GM18517 (cell line): Measurements from ENCODE around the gene CDK18.
"Not testable (repeated sequence)": the region's sequence is repeated elsewhere in the genome, so short reads cannot be mapped to it uniquely, and the experiment has no call there.

Experiments
- ATAC-seq: cut with Tn5 transposase; IDR thresholded peaks from one replicate; pipeline ENCODE4 v1.9.1; 2021; ENCODE audit warnings: mild to moderate bottlenecking, moderate library complexity; ENCODE audit not compliant: unreplicated experiment

CDK18 gene

DNA sequence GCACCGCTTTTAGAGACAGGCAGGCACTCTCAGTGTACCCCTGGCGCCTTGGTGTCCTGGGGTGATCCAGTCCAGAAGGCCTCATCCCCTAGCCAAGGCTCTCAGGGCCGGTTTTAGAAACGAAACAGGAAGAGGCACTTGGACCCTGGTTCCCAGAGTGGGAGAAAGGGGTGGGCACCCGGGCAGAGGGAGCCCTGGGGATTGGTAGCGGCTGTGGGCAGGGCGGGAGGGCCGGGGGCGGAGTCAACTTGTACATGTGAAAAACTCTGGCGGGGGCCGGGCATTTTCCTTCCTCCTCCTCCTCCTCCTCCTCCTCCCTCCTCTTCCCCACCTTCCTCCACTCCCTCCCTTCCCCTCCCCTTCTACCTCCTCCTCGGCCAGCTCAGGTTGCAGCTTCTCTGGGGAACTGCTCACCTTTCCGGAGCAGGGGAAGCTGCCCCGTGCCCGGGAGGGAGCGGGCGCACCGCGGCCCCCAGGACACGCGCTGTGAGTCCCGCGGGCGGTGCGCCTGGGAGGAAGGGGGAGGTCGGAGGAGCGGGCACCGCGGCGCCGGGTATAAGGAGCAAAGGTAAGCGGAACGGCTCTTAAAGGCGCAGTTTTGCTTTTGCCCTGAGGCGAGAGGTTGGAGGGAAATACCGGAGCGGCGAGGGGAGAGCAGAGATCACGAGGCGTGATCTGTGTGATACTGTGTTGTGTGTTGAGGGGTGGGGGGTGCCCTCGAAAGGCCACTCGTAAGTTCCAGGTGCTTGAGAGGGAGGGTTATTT is at the start of gene CDK18:
Gene CDK18, plus strand, starts transcription at position 359 of the 765 bp plus-strand sequence. CDS start 18,499 bp downstream, outside the sequence.
- no peak for ATAC-seq

DNA sequence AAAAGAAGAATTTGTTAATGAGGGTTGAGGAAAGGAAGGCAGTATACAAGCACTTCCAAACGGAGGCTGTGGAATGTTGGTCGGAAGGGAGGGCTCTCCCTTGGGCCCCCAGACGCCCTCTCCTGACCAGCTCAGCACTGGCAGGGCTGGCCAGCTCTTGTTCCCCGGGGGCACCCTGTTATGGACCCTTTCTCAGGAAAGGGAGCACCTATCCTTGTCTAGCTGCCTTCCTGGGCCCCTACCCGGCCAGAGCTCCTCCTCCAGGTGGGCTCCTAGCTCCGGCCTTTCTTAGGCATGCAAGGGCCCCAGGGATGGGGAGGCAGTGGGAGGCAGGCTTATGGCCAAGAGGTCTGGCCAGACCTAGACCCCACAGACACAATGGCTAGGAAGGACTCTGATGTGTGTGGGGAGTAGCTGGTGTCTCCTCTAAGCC is 49.5 kb upstream of the CDK18 start:
- ATAC-seq, result no peak

- ATAC-seq, result no peak
These were observed 48.7 kb upstream of the CDK18 start, which contains the start of gene BLACAT1 for GRCh38 chr1:205455581-205456382. Gene BLACAT1 (minus strand): TSS chr1:205456045.

- ATAC-seq, result no peak
These were observed 48.0 kb upstream of the CDK18 start for GRCh38 chr1:205456383-205456867.

DNA sequence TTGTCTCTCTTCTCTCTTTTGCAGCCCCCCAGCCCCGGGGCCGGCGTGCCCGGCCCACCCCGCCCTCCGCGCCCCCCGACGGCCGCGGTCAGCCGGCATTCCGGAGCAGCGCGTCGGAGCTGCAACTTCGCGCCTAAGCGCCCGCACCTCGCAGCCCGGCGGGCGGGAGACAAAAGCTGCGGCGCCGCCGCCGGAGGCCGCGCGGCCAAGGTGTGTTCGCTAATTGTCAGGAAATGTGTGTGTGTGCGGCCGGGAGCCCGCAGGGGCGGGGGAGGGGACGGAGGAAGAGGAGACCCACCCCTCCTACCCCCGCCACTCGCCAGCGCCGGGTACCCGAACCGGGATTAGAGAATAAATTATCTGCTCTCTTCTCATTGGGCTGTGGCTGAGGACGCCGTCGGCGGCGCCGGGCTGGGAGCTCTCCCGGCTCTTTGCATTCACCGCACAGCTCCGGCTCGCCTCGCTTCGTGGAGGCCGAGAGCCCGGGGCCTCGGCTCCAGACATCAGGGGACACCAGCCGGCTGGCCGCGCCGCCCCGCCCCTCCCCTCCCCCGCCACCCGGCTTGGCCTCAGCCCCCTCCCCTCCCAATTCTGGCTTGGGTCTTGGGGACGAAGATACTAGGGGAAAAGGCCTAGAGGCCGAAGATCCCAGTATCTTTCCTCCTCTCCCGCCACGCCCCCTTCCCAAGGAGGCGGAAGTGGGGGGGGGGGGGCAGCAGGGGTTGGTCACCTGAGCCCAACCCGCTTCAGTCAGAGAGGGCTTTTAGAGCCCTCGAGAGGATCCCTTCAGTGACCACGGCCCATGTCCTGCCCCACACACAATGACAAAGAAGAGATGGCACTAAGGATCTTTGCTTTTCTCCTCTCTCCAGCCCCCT is 47.4 kb upstream of the CDK18 start:
- ATAC-seq, result no peak

GRCh38 chr1:205458777-205459566 is 45.5 kb upstream of the CDK18 start:
- no peak for ATAC-seq

DNA sequence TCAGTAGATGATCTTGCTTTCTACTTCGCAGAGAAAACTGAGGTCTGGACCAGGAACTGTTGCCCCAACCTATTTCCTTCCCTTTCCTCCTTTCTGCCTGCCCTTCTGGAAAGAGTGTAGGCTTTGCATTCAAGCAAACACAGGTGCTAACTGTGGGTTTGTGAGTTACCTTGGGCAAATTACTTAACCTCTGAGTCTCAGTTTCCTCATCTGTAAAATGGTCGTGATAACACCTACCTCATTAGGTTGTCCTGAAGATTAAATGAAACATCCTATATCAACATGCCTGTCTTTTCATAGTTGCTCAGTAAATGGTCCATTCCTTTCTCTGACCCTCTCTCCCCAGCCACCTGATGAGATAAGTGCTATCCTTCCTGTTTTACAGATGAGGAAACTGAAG is 39.1 kb upstream of the CDK18 start:
- ATAC-seq, result no peak

DNA sequence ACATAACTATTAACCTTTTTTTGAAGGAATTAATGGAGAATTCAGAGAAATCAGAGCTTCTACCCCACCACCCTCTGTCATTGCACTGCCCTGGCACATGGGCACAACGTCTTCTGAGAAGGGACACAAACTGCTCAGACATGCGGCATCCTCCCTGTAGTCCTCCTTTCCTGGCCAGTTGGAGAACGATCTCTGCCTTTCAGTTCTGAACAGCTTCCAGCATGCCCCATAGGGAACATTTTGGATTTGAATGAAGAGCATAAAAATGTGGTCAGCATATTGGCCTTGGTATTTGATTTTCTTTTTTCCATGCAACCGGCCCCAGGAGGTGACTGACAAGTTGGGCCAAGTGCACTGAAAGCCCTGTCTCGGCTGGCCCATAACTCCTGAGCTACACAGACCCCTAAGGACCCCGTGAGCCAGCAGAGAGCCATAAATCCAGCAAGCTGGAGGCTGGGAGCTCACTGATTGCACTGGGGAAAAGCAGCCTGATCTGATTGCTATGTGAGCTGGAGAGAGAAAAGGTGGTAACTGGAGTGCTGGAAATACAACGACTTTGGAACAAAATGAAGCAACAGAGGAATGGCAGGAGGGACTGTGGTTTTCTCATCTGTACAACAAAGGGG is 37.8 kb upstream of the CDK18 start:
- no peak for ATAC-seq

GRCh38 chr1:205470131-205470530 is 34.3 kb upstream of the CDK18 start:
- no peak for ATAC-seq

DNA sequence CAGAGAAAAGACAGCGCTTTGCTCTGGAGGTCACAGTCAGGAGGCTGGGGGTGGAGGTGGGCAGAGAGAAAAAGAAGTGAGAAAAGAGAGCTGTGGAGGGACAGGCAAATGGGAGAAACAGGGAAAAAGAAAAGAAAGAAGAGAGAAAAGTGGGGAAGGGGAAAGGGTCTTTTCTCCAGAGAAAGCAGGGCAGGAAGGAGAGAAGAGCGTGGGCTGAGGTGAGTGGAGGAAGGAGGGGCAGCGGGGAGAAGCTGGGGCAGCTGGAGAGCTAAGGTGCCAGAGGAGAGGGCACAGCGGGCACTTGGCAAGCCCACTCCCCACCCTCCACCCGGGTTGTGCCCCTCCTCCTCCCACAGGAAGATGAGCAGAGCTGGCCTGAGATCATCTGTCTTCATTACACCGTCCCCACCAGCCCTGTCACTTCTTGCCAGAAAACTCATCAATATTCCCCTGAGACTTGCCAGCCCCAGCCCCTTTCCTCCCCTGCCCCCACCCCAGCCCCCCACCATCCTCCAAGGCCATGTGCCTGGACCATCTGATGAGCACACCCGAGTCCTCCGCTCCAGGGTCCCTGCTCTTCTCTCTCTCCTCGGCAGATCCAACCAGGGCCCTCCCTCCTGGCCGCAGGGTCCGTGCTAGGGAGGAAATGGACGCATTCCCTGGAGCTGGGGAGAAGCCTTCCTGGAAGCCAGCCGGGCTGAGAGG is 31.6 kb upstream of the CDK18 start:
- no peak for ATAC-seq

DNA sequence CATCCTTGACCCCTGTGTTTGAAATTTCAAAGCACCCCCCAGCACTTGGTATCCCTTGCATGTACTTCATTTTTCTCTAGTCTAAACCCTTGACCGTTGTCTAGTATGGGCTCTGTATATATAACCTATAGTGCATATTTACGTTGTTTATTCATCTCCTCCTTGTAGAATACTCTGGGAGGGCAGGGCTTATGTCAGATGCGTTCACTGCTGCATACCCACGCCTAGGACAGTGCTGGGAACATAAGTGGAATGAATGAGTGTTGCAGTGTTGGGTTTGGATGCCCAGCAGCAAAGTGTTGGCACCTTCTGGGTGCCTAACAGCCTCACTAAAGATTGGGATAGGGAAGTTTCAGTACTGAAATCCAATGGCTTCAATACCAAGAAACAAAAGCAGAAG is 31.0 kb upstream of the CDK18 start:
- no peak for ATAC-seq

DNA sequence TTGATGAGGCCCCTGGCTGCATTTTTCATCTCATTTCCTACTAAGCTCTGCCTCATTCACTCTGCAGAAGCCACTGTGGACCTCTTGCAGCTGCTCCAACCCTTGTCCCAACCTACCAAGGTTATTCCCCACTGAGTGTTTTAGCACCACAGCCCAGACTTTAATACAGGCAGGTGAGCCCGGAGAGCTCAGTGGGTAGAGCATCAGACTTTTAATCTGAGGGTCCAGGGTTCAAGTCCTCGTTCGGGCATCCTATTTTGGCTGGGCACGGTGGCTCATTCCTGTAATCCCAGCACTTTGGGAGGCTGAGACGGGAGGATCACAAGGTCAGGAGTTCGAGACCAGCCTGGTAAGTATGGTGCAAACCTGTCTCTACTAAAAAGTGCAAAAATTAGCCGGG is 30.5 kb upstream of the CDK18 start:
- ATAC-seq, result no peak

DNA sequence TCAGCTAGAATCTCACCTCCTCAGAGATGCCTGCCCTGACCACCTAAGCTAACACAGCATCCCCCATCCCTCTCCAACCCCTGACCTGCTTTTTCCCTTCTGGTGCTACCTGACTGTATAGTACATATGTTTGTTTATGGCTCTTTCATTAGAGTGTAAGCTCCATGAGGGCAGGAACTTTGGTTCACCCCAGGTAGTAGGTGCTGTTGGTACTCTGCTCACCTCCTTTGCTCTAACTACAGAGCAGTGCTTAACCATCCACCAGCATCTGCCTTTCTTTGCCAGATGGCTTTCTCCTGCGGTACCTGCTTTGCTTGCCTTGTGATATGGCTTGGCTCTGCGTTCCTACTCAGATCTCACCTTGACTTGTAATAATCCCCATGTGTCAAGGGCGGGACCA is 29.9 kb upstream of the CDK18 start:
- ATAC-seq, result no peak

GRCh38 chr1:205475855-205476254 is 28.6 kb upstream of the CDK18 start:
- ATAC-seq, result no peak

DNA sequence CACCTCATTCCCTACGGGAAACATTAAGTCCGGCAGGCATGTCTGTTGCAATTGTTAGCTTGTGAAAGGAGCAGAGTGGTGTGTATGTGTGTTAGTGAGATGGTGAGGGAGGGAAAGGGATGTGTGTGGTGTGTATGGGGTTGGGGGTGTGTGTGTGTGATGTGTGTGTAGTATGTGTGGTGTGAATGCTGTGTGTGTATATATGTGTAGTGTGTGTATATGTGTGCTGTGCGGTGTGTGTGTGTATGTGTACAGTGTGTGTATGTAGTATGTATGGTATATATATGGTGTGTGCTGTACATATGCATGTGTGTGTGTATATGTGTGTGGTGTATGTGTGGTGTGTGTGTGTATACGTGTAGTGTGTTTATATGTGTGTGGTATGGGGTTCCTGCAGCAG is 27.8 kb upstream of the CDK18 start:
- ATAC-seq, result no peak

DNA sequence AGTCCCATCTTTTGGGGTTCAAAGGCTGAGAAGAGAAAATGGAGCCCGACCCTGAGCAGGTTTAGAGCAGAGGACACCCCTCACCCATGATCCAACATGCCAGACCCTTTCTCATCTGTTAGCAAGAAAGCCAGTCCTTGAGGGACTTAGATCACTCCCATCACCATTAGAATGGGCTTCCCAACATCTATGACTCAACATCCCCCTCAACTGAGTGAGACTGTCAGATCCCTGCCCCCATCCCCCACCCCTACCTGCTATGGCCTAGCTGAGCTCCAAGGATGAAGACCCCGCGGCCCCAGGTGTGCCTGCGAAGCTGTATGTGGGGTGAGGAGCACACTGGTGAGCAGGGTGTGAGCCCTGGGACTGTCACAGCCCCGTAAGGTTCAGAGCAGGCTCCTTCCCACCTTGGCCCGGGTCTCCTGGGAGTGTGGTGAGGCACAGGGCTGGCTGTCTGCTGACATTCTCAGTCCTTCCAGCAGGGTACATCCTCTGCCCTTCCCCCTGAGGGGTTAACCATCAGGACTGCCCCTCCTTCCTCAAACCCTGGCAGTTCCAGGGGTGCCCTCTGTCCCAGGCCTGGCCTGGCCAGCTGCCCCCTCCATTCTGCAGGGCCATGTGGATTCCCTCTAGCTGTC is 27.2 kb upstream of the CDK18 start:
- no peak for ATAC-seq

- ATAC-seq, result no peak
These were observed 26.7 kb upstream of the CDK18 start for GRCh38 chr1:205477759-205478247.

- not testable (repeated sequence) for ATAC-seq
These were observed 25.5 kb upstream of the CDK18 start for GRCh38 chr1:205478985-205479384.
